ENCODE data around the gene DUSP8. TPM values are rescaled to one million over a fixed set of nuclear protein-coding genes. Genes with fewer than 3 reads are reported as not detected.

DUSP8 gene
- total and polyA plus RNA-seq, 9 donors: 0.38 to 14.9 (median 1.3) TPM

GRCh38 chr11:1516273-1517067 is 55.6 kb downstream of the DUSP8 start:
- intact Hi-C loops (cut with DNase I): loop anchor here (2.0 to 10.0 kb wide), 4 partner anchors 59 to 314 kb away; partner anchors contain the start of gene TOLLIP (in 1 of the 4)

GRCh38 chr11:1515082-1516060 is 56.7 kb downstream of the DUSP8 start:
- Histone ChIP-seq H3K27ac (no peak overlapping the region), H3K27me3 (no peaks in the 10 kb centered on the region), H3K36me3 (no peaks in the 10 kb centered on the region), H3K4me1 (ENCODE audit: insufficient read depth) (peaks cover 12% of the 10 kb centered on the region), H3K9me3 (no peaks in the 10 kb centered on the region), H3K4me3 (no peak overlapping the region)
- intact Hi-C loops (cut with DNase I): loop anchor here (2.0 to 10.0 kb wide), 4 partner anchors 58 to 313 kb away; partner anchors contain the start of gene TOLLIP (in 1 of the 4)
- WGBS, 3 donors: 31 to 33% (median 31%) methylated on average over 36 of the region's 36 CpGs
- peak; percentile 71 to 89 (median 87) for DNase-seq
- TF ChIP-seq CTCF (IDR thresholded peaks at IDR 0.05) (peak; percentile 90 to 95 (median 90)), EP300 (IDR thresholded peaks at IDR 0.05) (no peak), POLR2A (IDR thresholded peaks at IDR 0.05) (no peak)

More at GRCh38 chr11:1516273-1517067, 55.6 kb downstream of the DUSP8 start:
- TF ChIP-seq CTCF (IDR thresholded peaks at IDR 0.05) (no peak), EP300 (IDR thresholded peaks at IDR 0.05) (no peak), POLR2A (IDR thresholded peaks at IDR 0.05) (no peak)
- peak in 1 of 5 donors; percentile 13 for DNase-seq
- H3K4me1 ChIP-seq (ENCODE audit: insufficient read depth): peaks cover 20% of the 10 kb centered on the region
- WGBS, 3 donors: 84 to 86% (median 85%) methylated on average over 19 of the region's 19 CpGs
- no peaks in the 10 kb centered on the region for H3K27me3 ChIP-seq
- no peaks in the 10 kb centered on the region for H3K36me3 ChIP-seq
- no peaks in the 10 kb centered on the region for H3K9me3 ChIP-seq
- no peak overlapping the region for H3K27ac ChIP-seq
- no peak overlapping the region for H3K4me3 ChIP-seq

- DNase-seq: peak in 2 of 5 donors; percentile 31 to 60
- 60 to 77% (median 69%) methylated on average over 31 of the region's 31 CpGs for WGBS, 3 donors
- TF ChIP-seq POLR2A (IDR thresholded peaks at IDR 0.05): no peak
- no peak for TF ChIP-seq EP300 (IDR thresholded peaks at IDR 0.05)
- TF ChIP-seq CTCF (IDR thresholded peaks at IDR 0.05): no peak
- H3K36me3 ChIP-seq: no peaks in the 10 kb centered on the region
- H3K4me3 ChIP-seq: no peak overlapping the region
- intact Hi-C loops (cut with DNase I): loop anchor here (5.0 to 10.0 kb wide), 3 partner anchors 57 to 312 kb away; partner anchors contain the start of gene TOLLIP (in 1 of the 4)
- H3K9me3 ChIP-seq: no peaks in the 10 kb centered on the region
- H3K4me1 ChIP-seq (ENCODE audit: insufficient read depth): peaks cover 10% of the 10 kb centered on the region
- no peaks in the 10 kb centered on the region for H3K27me3 ChIP-seq
- H3K27ac ChIP-seq: no peak overlapping the region
Observed at GRCh38 chr11:1514336-1515061, 57.6 kb downstream of the DUSP8 start.

Measured in ovary (tissue), 9 donors.